ENCODE data around the gene MRPS18A. TPM values are rescaled to one million over a fixed set of nuclear protein-coding genes. Genes with fewer than 3 reads are reported as not detected.

MRPS18A gene
- total and polyA plus RNA-seq, 2 of the 13 experiments (the other 11 are each of a cell fraction or from before 2014, with no cell fraction given) = 87.8 to 89.1 TPM

GRCh38 chr6:43699564-43700186, 12.1 kb upstream of the MRPS18A start (continued):
- TF ChIP-seq ASH2L (IDR thresholded peaks at IDR 0.05; ENCODE audit: insufficient read length, low read depth, low read length) (no peak), GATAD2A (CRISPR knock-in tag; IDR thresholded peaks at IDR 0.05) (peak; percentile 69), KAT7 (CRISPR knock-in tag; IDR thresholded peaks at IDR 0.05; ENCODE audit: borderline replicate concordance) (no peak), MTA1 (CRISPR knock-in tag; IDR thresholded peaks at IDR 0.05; ENCODE audit: borderline replicate concordance) (no peak), MTF2 (CRISPR knock-in tag; IDR thresholded peaks at IDR 0.05; ENCODE audit: borderline replicate concordance) (no peak), ZNF17 (CRISPR knock-in tag; IDR thresholded peaks at IDR 0.05) (no peak), ZNF597 (CRISPR knock-in tag; IDR thresholded peaks at IDR 0.05) (no peak), FOSL1 (CRISPR knock-in tag; IDR thresholded peaks at IDR 0.05; ENCODE audit: borderline replicate concordance) (no peak), ZNF563 (CRISPR knock-in tag; IDR thresholded peaks at IDR 0.05) (no peak), FOXA1 (IDR thresholded peaks at IDR 0.05) (0 out of 2 replicates have a peak, but pooled peaks have one; percentile 27), FOXA1 (CRISPR knock-in tag; IDR thresholded peaks at IDR 0.05) (peak; percentile 57; the same call in 1 of the 2 replicates), ZNF101 (CRISPR knock-in tag; IDR thresholded peaks at IDR 0.05; ENCODE audit: borderline replicate concordance, low read depth) (no peak), GABPA (IDR thresholded peaks at IDR 0.05; ENCODE audit: low read depth, low read length) (no peak), GABPA (CRISPR knock-in tag; IDR thresholded peaks at IDR 0.05; ENCODE audit: low read depth) (no peak; the same call in 1 of the 2 replicates), REXO4 (CRISPR knock-in tag; IDR thresholded peaks at IDR 0.05; ENCODE audit: borderline replicate concordance) (no peak), ARHGAP35 (CRISPR knock-in tag; IDR thresholded peaks at IDR 0.05; ENCODE audit: borderline replicate concordance) (no peak), ARID3A (IDR thresholded peaks at IDR 0.05; ENCODE audit: low read depth, low read length) (peak; percentile 32; the same call in 1 of the 2 replicates), KDM1A (CRISPR knock-in tag; IDR thresholded peaks at IDR 0.05) (no peak), POLR2G (IDR thresholded peaks at IDR 0.05; ENCODE audit: low read depth, low read length) (no peak), CEBPB (IDR thresholded peaks at IDR 0.05; ENCODE audit: borderline replicate concordance, low read depth, low read length) (no peak), BRD4 (CRISPR knock-in tag; IDR thresholded peaks at IDR 0.05) (no peak), ZNF230 (CRISPR knock-in tag; IDR thresholded peaks at IDR 0.05) (no peak), E2F5 (CRISPR knock-in tag; conservative IDR thresholded peaks at IDR 0.05) (no peak)

All from HepG2 (cell line).